ENCODE results near the gene PITHD1.
"Not testable (repeated sequence)": the region's sequence is repeated elsewhere in the genome, so short reads cannot be mapped to it uniquely, and the experiment has no call there.

Gene PITHD1

GRCh38 chr1:23774174-23774880 lies 3.9 kb upstream of the PITHD1 start:
- no peak for DNase-seq

- no peak for DNase-seq
These were observed 2.0 kb upstream of the PITHD1 start for GRCh38 chr1:23776217-23776616.

GRCh38 chr1:23779826-23780371 lies 1.7 kb downstream of the PITHD1 start:
- DNase-seq: no peak

GRCh38 chr1:23783141-23783540 lies 4.9 kb downstream of the PITHD1 start:
- DNase-seq: not testable (repeated sequence)

- no peak for DNase-seq
These were observed 6.6 kb downstream of the PITHD1 start for GRCh38 chr1:23784846-23785245.

GRCh38 chr1:23787701-23788100 lies 9.5 kb downstream of the PITHD1 start:
- no peak for DNase-seq

- DNase-seq: no peak
These were observed 10.5 kb downstream of the PITHD1 start for GRCh38 chr1:23788695-23789094.

- peak; percentile 90 for DNase-seq
These were observed 12.7 kb downstream of the PITHD1 start, which contains the start of gene LYPLA2 for GRCh38 chr1:23790696-23791515. Gene LYPLA2, plus strand, starts transcription at chr1:23791145. Its CDS starts 1,538 bp downstream, at chr1:23792683.

- DNase-seq: peak; percentile 24
These were observed 13.4 kb downstream of the PITHD1 start for GRCh38 chr1:23791516-23792047.

GRCh38 chr1:23792151-23792945 lies 14.1 kb downstream of the PITHD1 start:
- no peak for DNase-seq

GRCh38 chr1:23793018-23793781 lies 15.0 kb downstream of the PITHD1 start:
- no peak for DNase-seq

- no peak for DNase-seq
These were observed 15.9 kb downstream of the PITHD1 start for GRCh38 chr1:23793861-23794731.

GRCh38 chr1:23794732-23795182 lies 16.5 kb downstream of the PITHD1 start:
- DNase-seq: not testable (repeated sequence)

GRCh38 chr1:23795676-23796465 lies 17.7 kb downstream of the PITHD1 start:
- no peak for DNase-seq

- no peak for DNase-seq
These were observed 18.5 kb downstream of the PITHD1 start for GRCh38 chr1:23796466-23797271.

GRCh38 chr1:23797478-23798448 lies 19.5 kb downstream of the PITHD1 start:
- DNase-seq: no peak

- DNase-seq: no peak
These were observed 20.5 kb downstream of the PITHD1 start for GRCh38 chr1:23798662-23799142.

GRCh38 chr1:23799255-23799569 lies 21.0 kb downstream of the PITHD1 start:
- DNase-seq: no peak
